ENCODE results near the gene TOR1A. TPM values are rescaled to one million over a fixed set of nuclear protein-coding genes. Genes with fewer than 3 reads are reported as not detected.

Gene TOR1A
- total and polyA plus RNA-seq, 2 experiments from 2014 or later, result 23.6 to 45.7 TPM

GRCh38 chr9:129778469-129778868 is 45.5 kb downstream of the TOR1A start:
- no peak overlapping the region for H3K4me3 Mint-ChIP-seq
- no peaks in the 10 kb centered on the region for H3K36me3 ChIP-seq (ENCODE audit: insufficient read depth)
- TF ChIP-seq REST (IDR thresholded peaks at IDR 0.05; ENCODE audit: unreplicated experiment) (no peak), STAT1 (IDR thresholded peaks at IDR 0.05; ENCODE audit: unreplicated experiment) (no peak), JUNB (IDR thresholded peaks at IDR 0.05; ENCODE audit: unreplicated experiment) (no peak), POLR2AphosphoS5 (IDR thresholded peaks at IDR 0.05; ENCODE audit: low read depth) (no peak), NANOG (IDR thresholded peaks at IDR 0.05; ENCODE audit: borderline replicate concordance) (no peak), EZH2 (IDR thresholded peaks at IDR 0.05; ENCODE audit: low read depth, unreplicated experiment) (no peak), ZNF331 (CRISPR knock-in tag; IDR thresholded peaks at IDR 0.05; ENCODE audit: low read depth) (no peak), ZNF114 (CRISPR knock-in tag; IDR thresholded peaks at IDR 0.05) (no peak), EZH2phosphoT487 (IDR thresholded peaks at IDR 0.05; ENCODE audit: unreplicated experiment) (no peak), CREB1 (CRISPR knock-in tag; IDR thresholded peaks at IDR 0.05; ENCODE audit: low read depth) (no peak)
- TF ChIP-seq, protein P1, sequence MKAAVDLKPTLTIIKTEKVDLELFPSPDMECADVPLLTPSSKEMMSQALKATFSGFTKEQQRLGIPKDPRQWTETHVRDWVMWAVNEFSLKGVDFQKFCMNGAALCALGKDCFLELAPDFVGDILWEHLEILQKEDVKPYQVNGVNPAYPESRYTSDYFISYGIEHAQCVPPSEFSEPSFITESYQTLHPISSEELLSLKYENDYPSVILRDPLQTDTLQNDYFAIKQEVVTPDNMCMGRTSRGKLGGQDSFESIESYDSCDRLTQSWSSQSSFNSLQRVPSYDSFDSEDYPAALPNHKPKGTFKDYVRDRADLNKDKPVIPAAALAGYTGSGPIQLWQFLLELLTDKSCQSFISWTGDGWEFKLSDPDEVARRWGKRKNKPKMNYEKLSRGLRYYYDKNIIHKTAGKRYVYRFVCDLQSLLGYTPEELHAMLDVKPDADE (IDR thresholded peaks at IDR 0.05), result no peak
- TF ChIP-seq, protein P2, sequence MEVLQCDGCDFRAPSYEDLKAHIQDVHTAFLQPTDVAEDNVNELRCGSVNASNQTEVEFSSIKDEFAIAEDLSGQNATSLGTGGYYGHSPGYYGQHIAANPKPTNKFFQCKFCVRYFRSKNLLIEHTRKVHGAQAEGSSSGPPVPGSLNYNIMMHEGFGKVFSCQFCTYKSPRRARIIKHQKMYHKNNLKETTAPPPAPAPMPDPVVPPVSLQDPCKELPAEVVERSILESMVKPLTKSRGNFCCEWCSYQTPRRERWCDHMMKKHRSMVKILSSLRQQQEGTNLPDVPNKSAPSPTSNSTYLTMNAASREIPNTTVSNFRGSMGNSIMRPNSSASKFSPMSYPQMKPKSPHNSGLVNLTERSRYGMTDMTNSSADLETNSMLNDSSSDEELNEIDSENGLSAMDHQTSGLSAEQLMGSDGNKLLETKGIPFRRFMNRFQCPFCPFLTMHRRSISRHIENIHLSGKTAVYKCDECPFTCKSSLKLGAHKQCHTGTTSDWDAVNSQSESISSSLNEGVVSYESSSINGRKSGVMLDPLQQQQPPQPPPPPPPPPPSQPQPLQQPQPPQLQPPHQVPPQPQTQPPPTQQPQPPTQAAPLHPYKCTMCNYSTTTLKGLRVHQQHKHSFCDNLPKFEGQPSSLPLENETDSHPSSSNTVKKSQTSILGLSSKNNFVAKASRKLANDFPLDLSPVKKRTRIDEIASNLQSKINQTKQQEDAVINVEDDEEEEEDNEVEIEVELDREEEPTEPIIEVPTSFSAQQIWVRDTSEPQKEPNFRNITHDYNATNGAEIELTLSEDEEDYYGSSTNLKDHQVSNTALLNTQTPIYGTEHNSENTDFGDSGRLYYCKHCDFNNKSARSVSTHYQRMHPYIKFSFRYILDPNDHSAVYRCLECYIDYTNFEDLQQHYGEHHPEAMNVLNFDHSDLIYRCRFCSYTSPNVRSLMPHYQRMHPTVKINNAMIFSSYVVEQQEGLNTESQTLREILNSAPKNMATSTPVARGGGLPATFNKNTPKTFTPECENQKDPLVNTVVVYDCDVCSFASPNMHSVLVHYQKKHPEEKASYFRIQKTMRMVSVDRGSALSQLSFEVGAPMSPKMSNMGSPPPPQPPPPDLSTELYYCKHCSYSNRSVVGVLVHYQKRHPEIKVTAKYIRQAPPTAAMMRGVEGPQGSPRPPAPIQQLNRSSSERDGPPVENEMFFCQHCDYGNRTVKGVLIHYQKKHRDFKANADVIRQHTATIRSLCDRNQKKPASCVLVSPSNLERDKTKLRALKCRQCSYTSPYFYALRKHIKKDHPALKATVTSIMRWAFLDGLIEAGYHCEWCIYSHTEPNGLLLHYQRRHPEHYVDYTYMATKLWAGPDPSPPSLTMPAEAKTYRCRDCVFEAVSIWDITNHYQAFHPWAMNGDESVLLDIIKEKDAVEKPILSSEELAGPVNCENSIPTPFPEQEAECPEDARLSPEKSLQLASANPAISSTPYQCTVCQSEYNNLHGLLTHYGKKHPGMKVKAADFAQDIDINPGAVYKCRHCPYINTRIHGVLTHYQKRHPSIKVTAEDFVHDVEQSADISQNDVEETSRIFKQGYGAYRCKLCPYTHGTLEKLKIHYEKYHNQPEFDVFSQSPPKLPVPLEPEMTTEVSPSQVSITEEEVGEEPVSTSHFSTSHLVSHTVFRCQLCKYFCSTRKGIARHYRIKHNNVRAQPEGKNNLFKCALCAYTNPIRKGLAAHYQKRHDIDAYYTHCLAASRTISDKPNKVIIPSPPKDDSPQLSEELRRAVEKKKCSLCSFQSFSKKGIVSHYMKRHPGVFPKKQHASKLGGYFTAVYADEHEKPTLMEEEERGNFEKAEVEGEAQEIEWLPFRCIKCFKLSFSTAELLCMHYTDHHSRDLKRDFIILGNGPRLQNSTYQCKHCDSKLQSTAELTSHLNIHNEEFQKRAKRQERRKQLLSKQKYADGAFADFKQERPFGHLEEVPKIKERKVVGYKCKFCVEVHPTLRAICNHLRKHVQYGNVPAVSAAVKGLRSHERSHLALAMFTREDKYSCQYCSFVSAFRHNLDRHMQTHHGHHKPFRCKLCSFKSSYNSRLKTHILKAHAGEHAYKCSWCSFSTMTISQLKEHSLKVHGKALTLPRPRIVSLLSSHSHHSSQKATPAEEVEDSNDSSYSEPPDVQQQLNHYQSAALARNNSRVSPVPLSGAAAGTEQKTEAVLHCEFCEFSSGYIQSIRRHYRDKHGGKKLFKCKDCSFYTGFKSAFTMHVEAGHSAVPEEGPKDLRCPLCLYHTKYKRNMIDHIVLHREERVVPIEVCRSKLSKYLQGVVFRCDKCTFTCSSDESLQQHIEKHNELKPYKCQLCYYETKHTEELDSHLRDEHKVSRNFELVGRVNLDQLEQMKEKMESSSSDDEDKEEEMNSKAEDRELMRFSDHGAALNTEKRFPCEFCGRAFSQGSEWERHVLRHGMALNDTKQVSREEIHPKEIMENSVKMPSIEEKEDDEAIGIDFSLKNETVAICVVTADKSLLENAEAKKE (CRISPR knock-in tag; IDR thresholded peaks at IDR 0.05), result no peak
- TF ChIP-seq, protein P3, sequence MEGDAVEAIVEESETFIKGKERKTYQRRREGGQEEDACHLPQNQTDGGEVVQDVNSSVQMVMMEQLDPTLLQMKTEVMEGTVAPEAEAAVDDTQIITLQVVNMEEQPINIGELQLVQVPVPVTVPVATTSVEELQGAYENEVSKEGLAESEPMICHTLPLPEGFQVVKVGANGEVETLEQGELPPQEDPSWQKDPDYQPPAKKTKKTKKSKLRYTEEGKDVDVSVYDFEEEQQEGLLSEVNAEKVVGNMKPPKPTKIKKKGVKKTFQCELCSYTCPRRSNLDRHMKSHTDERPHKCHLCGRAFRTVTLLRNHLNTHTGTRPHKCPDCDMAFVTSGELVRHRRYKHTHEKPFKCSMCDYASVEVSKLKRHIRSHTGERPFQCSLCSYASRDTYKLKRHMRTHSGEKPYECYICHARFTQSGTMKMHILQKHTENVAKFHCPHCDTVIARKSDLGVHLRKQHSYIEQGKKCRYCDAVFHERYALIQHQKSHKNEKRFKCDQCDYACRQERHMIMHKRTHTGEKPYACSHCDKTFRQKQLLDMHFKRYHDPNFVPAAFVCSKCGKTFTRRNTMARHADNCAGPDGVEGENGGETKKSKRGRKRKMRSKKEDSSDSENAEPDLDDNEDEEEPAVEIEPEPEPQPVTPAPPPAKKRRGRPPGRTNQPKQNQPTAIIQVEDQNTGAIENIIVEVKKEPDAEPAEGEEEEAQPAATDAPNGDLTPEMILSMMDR (conservative IDR thresholded peaks at IDR 0.05; ENCODE audit: low read depth in 2 of 2), result no peak
- H3K27me3 ChIP-seq (ENCODE audit: insufficient read depth), result no peaks in the 10 kb centered on the region
- DNase-seq (ENCODE audit: low spot score), result no peak
- H3K4me1 Mint-ChIP-seq, result peaks cover 6% of the 10 kb centered on the region
- no peak for ATAC-seq
- no peaks in the 10 kb centered on the region for H3K79me2 ChIP-seq (replicated peaks; ENCODE audit: insufficient read depth)
- H3K27me3 Mint-ChIP-seq (ENCODE audit: insufficient read depth, low read depth, poor library complexity), result peaks cover 12% of the 10 kb centered on the region
- H3K9me2 ChIP-seq (ENCODE audit: insufficient read depth), result no peaks in the 10 kb centered on the region
- H2AFZ ChIP-seq, result no peak overlapping the region
- H3F3A ChIP-seq (replicated peaks; ENCODE audit: low read depth), result no peaks in the 10 kb centered on the region
- H3K36me3 Mint-ChIP-seq (ENCODE audit: low read depth), result no peaks in the 10 kb centered on the region
- no peak overlapping the region for H3K4me2 ChIP-seq
- H3K27ac ChIP-seq (ENCODE audit: low read depth), result no peak overlapping the region
- H4K20me1 ChIP-seq (replicated peaks; ENCODE audit: insufficient read depth), result no peaks in the 10 kb centered on the region
- H3K4me1 ChIP-seq (ENCODE audit: insufficient read depth), result peaks cover 2% of the 10 kb centered on the region; the same call in 1 of the 2 replicates
- no peak overlapping the region for H3K27ac Mint-ChIP-seq
- no peaks in the 10 kb centered on the region; the same call in 2 of the 3 replicates for H3K9me3 Mint-ChIP-seq
- no peak overlapping the region for H3K4me3 ChIP-seq

Measured in GM23338 (cell line).